Measurements from ENCODE around the gene TPST1.

DNA sequence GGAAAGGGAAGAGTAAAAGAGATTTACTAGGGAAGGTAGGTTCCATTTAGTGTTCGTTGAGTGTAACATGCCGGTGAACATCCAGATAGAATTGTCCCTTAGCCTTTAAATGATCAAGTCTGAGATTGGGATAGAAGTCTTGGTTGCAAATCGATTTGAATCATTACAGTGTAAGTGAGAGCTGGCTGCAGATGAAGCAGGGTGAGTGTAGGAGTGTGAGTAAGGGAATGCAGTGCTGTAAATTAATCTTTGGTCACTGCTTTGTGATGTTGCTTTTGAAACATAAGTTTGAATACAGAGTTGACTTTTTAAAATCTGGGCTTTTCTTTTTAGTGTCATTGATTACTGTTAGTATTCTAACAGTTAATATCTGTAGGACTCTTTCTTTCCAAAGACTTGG is 16.3 kb downstream of the TPST1 start:
- TF ChIP-seq POLR2A (IDR thresholded peaks at IDR 0.05) (no peak), CTCF (IDR thresholded peaks at IDR 0.05 in 4 of 5, conservative IDR thresholded peaks at IDR 0.05 in 1 of 5) (no peak)
